ENCODE measurements around the gene POLRMT. TPM values are rescaled to one million over a fixed set of nuclear protein-coding genes. Genes with fewer than 3 reads are reported as not detected.

The POLRMT gene
- polyA plus RNA-seq, 1 donor (not counting 4 experiments of a cell fraction or from before 2014, with no cell fraction given): 33.3 TPM

- Histone ChIP-seq H3K9me1 (ENCODE audit: control insufficient read depth, extremely low read depth, insufficient read depth, low read length) (no peaks in the 10 kb centered on the region), H3K27ac (ENCODE audit: control insufficient read depth, insufficient read depth, low read length) (no peak overlapping the region), H3K9me3 (ENCODE audit: control insufficient read depth, low read depth, low read length) (no peaks in the 10 kb centered on the region), H3K4me2 (ENCODE audit: control insufficient read depth, extremely low read depth, insufficient read depth, low read depth, low read length) (no peak overlapping the region), H3K36me3 (ENCODE audit: control insufficient read depth in 2 of 2, extremely low read depth in 1 of 2, insufficient read depth in 2 of 2, low read length in 2 of 2) (no peaks in the 10 kb centered on the region), H3K4me1 (ENCODE audit: control insufficient read depth, extremely low read depth, insufficient read depth, low read length) (peaks cover 8% of the 10 kb centered on the region), H4K20me1 (ENCODE audit: control insufficient read depth, extremely low read depth, insufficient read depth, low read length) (peaks cover 3% of the 10 kb centered on the region), H2AFZ (ENCODE audit: control insufficient read depth, low read length) (no peak overlapping the region), H3K9ac (ENCODE audit: control insufficient read depth, extremely low read depth, insufficient read depth, low read length) (no peak overlapping the region), H3K27me3 (ENCODE audit: control insufficient read depth, extremely low read depth, insufficient read depth, low read length) (peaks cover 52% of the 10 kb centered on the region), H3K4me3 (ENCODE audit: control insufficient read depth in 2 of 3, extremely low read depth in 1 of 3, insufficient read depth in 2 of 3, low read depth in 1 of 3, low read length in 3 of 3) (no peak overlapping the region), H3K79me2 (ENCODE audit: control insufficient read depth, insufficient read depth, low read length) (no peaks in the 10 kb centered on the region)
- DNase-seq (ENCODE audit: low read depth, low spot score): no peak
- dilution Hi-C loops (cut with MboI; ENCODE audit: extremely low pct_ligation_motif_present, low sequenced_read_pairs): no loop called here
- TF ChIP-seq EZH2 (IDR thresholded peaks at IDR 0.05; ENCODE audit: low read length): peak; percentile 61
- TF ChIP-seq, protein P1, sequence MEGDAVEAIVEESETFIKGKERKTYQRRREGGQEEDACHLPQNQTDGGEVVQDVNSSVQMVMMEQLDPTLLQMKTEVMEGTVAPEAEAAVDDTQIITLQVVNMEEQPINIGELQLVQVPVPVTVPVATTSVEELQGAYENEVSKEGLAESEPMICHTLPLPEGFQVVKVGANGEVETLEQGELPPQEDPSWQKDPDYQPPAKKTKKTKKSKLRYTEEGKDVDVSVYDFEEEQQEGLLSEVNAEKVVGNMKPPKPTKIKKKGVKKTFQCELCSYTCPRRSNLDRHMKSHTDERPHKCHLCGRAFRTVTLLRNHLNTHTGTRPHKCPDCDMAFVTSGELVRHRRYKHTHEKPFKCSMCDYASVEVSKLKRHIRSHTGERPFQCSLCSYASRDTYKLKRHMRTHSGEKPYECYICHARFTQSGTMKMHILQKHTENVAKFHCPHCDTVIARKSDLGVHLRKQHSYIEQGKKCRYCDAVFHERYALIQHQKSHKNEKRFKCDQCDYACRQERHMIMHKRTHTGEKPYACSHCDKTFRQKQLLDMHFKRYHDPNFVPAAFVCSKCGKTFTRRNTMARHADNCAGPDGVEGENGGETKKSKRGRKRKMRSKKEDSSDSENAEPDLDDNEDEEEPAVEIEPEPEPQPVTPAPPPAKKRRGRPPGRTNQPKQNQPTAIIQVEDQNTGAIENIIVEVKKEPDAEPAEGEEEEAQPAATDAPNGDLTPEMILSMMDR (optimal IDR thresholded peaks at IDR 0.05 in 1 of 3, IDR thresholded peaks at IDR 0.05 in 1 of 3, conservative IDR thresholded peaks at IDR 0.05 in 1 of 3; ENCODE audit: extremely low read depth in 1 of 3, insufficient read depth in 2 of 3, low read length in 3 of 3): no peak
- no peak for FAIRE-seq
Measured at GRCh38 chr19:591099-591958, 42.0 kb downstream of the POLRMT start.

- H3K4me3 ChIP-seq (ENCODE audit: control insufficient read depth in 2 of 3, extremely low read depth in 1 of 3, insufficient read depth in 2 of 3, low read depth in 1 of 3, low read length in 3 of 3): no peak overlapping the region
- DNase-seq (ENCODE audit: low read depth, low spot score) (no peak), FAIRE-seq (no peak)
- H2AFZ ChIP-seq (ENCODE audit: control insufficient read depth, low read length): no peak overlapping the region
- H4K20me1 ChIP-seq (ENCODE audit: control insufficient read depth, extremely low read depth, insufficient read depth, low read length): peaks cover 8% of the 10 kb centered on the region
- no peaks in the 10 kb centered on the region for H3K9me1 ChIP-seq (ENCODE audit: control insufficient read depth, extremely low read depth, insufficient read depth, low read length)
- dilution Hi-C loops (cut with MboI; ENCODE audit: extremely low pct_ligation_motif_present, low sequenced_read_pairs): no loop called here
- H3K4me1 ChIP-seq (ENCODE audit: control insufficient read depth, extremely low read depth, insufficient read depth, low read length): peaks cover 8% of the 10 kb centered on the region
- H3K36me3 ChIP-seq (ENCODE audit: control insufficient read depth in 2 of 2, extremely low read depth in 1 of 2, insufficient read depth in 2 of 2, low read length in 2 of 2): no peaks in the 10 kb centered on the region
- no peaks in the 10 kb centered on the region for H3K79me2 ChIP-seq (ENCODE audit: control insufficient read depth, insufficient read depth, low read length)
- TF ChIP-seq, protein P1 (optimal IDR thresholded peaks at IDR 0.05 in 1 of 3, IDR thresholded peaks at IDR 0.05 in 1 of 3, conservative IDR thresholded peaks at IDR 0.05 in 1 of 3; ENCODE audit: extremely low read depth in 1 of 3, insufficient read depth in 2 of 3, low read length in 3 of 3): no peak
- no peak for TF ChIP-seq EZH2 (IDR thresholded peaks at IDR 0.05; ENCODE audit: low read length)
- peaks cover 52% of the 10 kb centered on the region for H3K27me3 ChIP-seq (ENCODE audit: control insufficient read depth, extremely low read depth, insufficient read depth, low read length)
- H3K27ac ChIP-seq (ENCODE audit: control insufficient read depth, insufficient read depth, low read length): no peak overlapping the region
- H3K4me2 ChIP-seq (ENCODE audit: control insufficient read depth, extremely low read depth, insufficient read depth, low read depth, low read length): no peak overlapping the region
- no peak overlapping the region for H3K9ac ChIP-seq (ENCODE audit: control insufficient read depth, extremely low read depth, insufficient read depth, low read length)
- H3K9me3 ChIP-seq (ENCODE audit: control insufficient read depth, low read depth, low read length): no peaks in the 10 kb centered on the region
Measured at GRCh38 chr19:590750-591098, 42.6 kb downstream of the POLRMT start.
